Measurements from ENCODE around the gene ANKS1B.

- TF ChIP-seq CTCF (IDR thresholded peaks at IDR 0.05) = no peak
- TF ChIP-seq POLR2A (IDR thresholded peaks at IDR 0.05) = no peak
Measured at GRCh38 chr12:99045158-99045557, 939.6 kb downstream of the ANKS1B start.
